HepG2 (cell line): ENCODE measurements around the gene HOXD12. TPM values are rescaled to one million over a fixed set of nuclear protein-coding genes. Genes with fewer than 3 reads are reported as not detected.

Experiments used
- ATAC-seq: fragments of 200-7000 bp; cut with Tn5 transposase; 3 replicates; pipeline ENCODE4 v1.9.1; 2020; ENCODE audit warnings: mild to moderate bottlenecking, moderate library complexity
- BruUV-seq: library from RNA; stranded (reverse); fragments of 400-500 nt; replicated peaks from 2 replicates; lab custom pipeline; 2021; lab: Mats Ljungman, UMichigan
- CTCF ChIA-PET: fragments of 300-600 bp; formaldehyde crosslinking; extraction: SDS; loops from one replicate; lab custom pipeline; 2021; ENCODE audit warnings: low total read pairs, inconsistent platforms, low intra/inter-chr PET ratio; lab: Yijun Ruan, JAX
- POLR2A ChIA-PET: fragments of 350-600 bp; sonication (Branson Sonifier 250); formaldehyde crosslinking; loops from one replicate; lab custom pipeline; 2020; ENCODE audit warnings: antibody characterized with exemption, inconsistent platforms; lab: Yijun Ruan, JAX
- DNase-seq: peaks from one replicate; pipeline ENCODE4 v3.0.0-alpha.2; 2015; ENCODE audit warnings: low spot score
- FAIRE-seq: peaks from 3 replicates; lab custom pipeline; 2011; peaks lifted over from hg19 to GRCh38; lab: Jason Lieb, UNC
- H2AFZ ChIP-seq: one replicate; pipeline ENCODE4 v1.6.1; 2011; ENCODE audit warnings: low read length, inconsistent platforms
- H3K27ac ChIP-seq: fragments of 300-600 bp; 3 replicates; pipeline ENCODE4 v1.8.0; 2011; ENCODE audit warnings: mixed run types, mild to moderate bottlenecking, mixed read lengths, low read length, inconsistent platforms; ENCODE audit not compliant: insufficient read depth; ENCODE audit errors: extremely low read length
- H3K27me3 ChIP-seq, 2 experiments: fragments of 200-600 bp in 1 of 2; 2 replicates in 1 of 2; 3 replicates in 1 of 2; pipeline versions ENCODE4 v1.6.0 to v1.8.0; 2011; ENCODE audit warnings: low read length in 2 of 2, mild to moderate bottlenecking in 2 of 2, moderate library complexity in 2 of 2, inconsistent platforms in 1 of 2; ENCODE audit not compliant: insufficient read depth in 2 of 2, control insufficient read depth in 1 of 2
- H3K36me3 ChIP-seq, 2 experiments: fragments of 200-600 bp in 1 of 2; replicated peaks in 1 of 2; 2 replicates in 1 of 2; 3 replicates in 1 of 2; pipeline versions ENCODE4 v1.5.1 to v1.8.0; 2011; ENCODE audit warnings: low read length in 2 of 2, inconsistent platforms in 1 of 2; ENCODE audit not compliant: insufficient read depth in 2 of 2, control insufficient read depth in 1 of 2
- H3K4me1 ChIP-seq: 2 replicates; pipeline ENCODE4 v1.5.1; 2012; ENCODE audit warnings: low read length, inconsistent platforms; ENCODE audit not compliant: insufficient read depth
- H3K4me2 ChIP-seq: 2 replicates; pipeline ENCODE4 v1.6.0; 2011; ENCODE audit warnings: low read depth, low read length, inconsistent platforms
- H3K4me3 ChIP-seq, 3 experiments: fragments of 200-600 bp in 1 of 3; sonication (generic), shearing (Covaris generic) in 1 of 3; replicated peaks in 1 of 3; 2 replicates each; pipeline ENCODE4 v1.5.1; 2011 to 2016; ENCODE audit warnings: low read length in 3 of 3, inconsistent platforms in 2 of 3, low read depth in 2 of 3, mild to moderate bottlenecking in 2 of 3, control low read depth in 1 of 3, mixed read lengths in 1 of 3; ENCODE audit not compliant: insufficient read depth in 1 of 3
- H3K79me2 ChIP-seq: one replicate; pipeline ENCODE4 v1.6.1; 2011; ENCODE audit warnings: low read length, inconsistent platforms; ENCODE audit not compliant: insufficient read depth
- H3K9ac ChIP-seq: 2 replicates; pipeline ENCODE4 v1.6.0; 2011; ENCODE audit warnings: mild to moderate bottlenecking, low read depth, low read length, inconsistent platforms; ENCODE audit not compliant: insufficient read depth
- H3K9me3 ChIP-seq: 2 replicates; pipeline ENCODE4 v1.5.1; 2012; ENCODE audit warnings: mild to moderate bottlenecking, low read length
- H4K20me1 ChIP-seq: 2 replicates; pipeline ENCODE4 v1.6.0; 2011; ENCODE audit warnings: inconsistent platforms, mild to moderate bottlenecking, low read length, moderate library complexity; ENCODE audit not compliant: insufficient read depth
- CBX2 ChIP-seq, 2 experiments: fragments of 200-600 bp in 1 of 2; sonication (generic); formaldehyde crosslinking in 1 of 2; IDR thresholded peaks; 2 replicates each; pipeline versions ENCODE4 v1.7.0 to v1.8.1; 2018 to 2022; ENCODE audit warnings: low read depth in 2 of 2, low read length in 1 of 2, mild to moderate bottlenecking in 1 of 2, missing genetic modification reagents in 1 of 2
- EZH2 ChIP-seq: conservative IDR thresholded peaks from 2 replicates; pipeline ENCODE4 v1.6.1; 2012; ENCODE audit warnings: mild to moderate bottlenecking, low read depth, low read length, moderate library complexity
- HHEX ChIP-seq: IDR thresholded peaks from 2 replicates; pipeline ENCODE4 v1.6.1; 2016; ENCODE audit warnings: control low read depth
- IRF9 ChIP-seq: sonication (generic); formaldehyde crosslinking; IDR thresholded peaks from 2 replicates; pipeline ENCODE4 v1.8.0; 2022; ENCODE audit warnings: missing genetic modification reagents, mild to moderate bottlenecking, borderline replicate concordance
- KAT8 ChIP-seq: IDR thresholded peaks from 2 replicates; pipeline ENCODE4 v1.6.1; 2016; ENCODE audit warnings: missing genetic modification reagents, missing compliant biosample characterization
- MXI1 ChIP-seq: IDR thresholded peaks from 3 replicates; pipeline ENCODE4 v1.6.1; 2012; ENCODE audit warnings: low read depth, low read length, inconsistent platforms, borderline replicate concordance
- NR2F6 ChIP-seq, 2 experiments: IDR thresholded peaks; 2 replicates each; pipeline ENCODE4 v1.6.1; 2016; ENCODE audit warnings: antibody characterized with exemption in 1 of 2, mild to moderate bottlenecking in 1 of 2
- STAG1 ChIP-seq: sonication (generic); formaldehyde crosslinking; IDR thresholded peaks from 2 replicates; pipeline ENCODE4 v1.4.0; 2020; ENCODE audit warnings: missing genetic modification reagents
- ZFY ChIP-seq: sonication (generic); formaldehyde crosslinking; IDR thresholded peaks from 2 replicates; pipeline ENCODE4 v1.4.0; 2020; ENCODE audit warnings: missing genetic modification reagents
- ZNF260 ChIP-seq: sonication (generic); formaldehyde crosslinking; IDR thresholded peaks from 2 replicates; pipeline ENCODE4 v1.4.0; 2020; ENCODE audit warnings: missing genetic modification reagents, low read depth, mild to moderate bottlenecking, borderline replicate concordance
- ZNF749 ChIP-seq: sonication (generic); formaldehyde crosslinking; IDR thresholded peaks from 2 replicates; pipeline ENCODE4 v1.8.0; 2022; ENCODE audit warnings: mild to moderate bottlenecking, missing genetic modification reagents, moderate library complexity, borderline replicate concordance
- WGBS: methylation state at CpG from one replicate; pipeline ENCODE4 v1.1.6; 2017; ENCODE audit warnings: low lambda C conversion rate; 5-methylcytosine and 5-hydroxymethylcytosine counted together
- in situ Hi-C: cut with HindIII; loops from 2 replicates; pipeline ENCODE4 v1.10.0; 2017; ENCODE audit warnings: low pct_unique_long_range_greater_than_20kb; ENCODE audit not compliant: extremely low pct_ligation_motif_present
- intact Hi-C: fragments of 100-400 bp; cut with micrococcal nuclease; formaldehyde crosslinking; loops from one replicate; pipeline ENCODE4 v1.10.0; 2022; ENCODE audit not compliant: unreplicated experiment
- polyA plus RNA-seq, 8 experiments: library from polyadenylated mRNA; depleted of rRNA in 3 of 8; stranded (reverse) in 7 of 8; unstranded in 1 of 8; fragments of >200 nt; fragmentation: Illumina TruSeq in 4 of 8; extraction: Trizol in 4 of 8; gene quantifications; 2 replicates each; pipeline versions ENCODE4 v1.2.1 to v1.2.3, GENCODE V29; 2011 to 2016; ENCODE audit warnings: low read depth in 4 of 8, missing spikeins in 1 of 8, mixed read lengths in 1 of 8; ENCODE audit not compliant: insufficient read depth in 1 of 8
- total RNA-seq, 5 experiments: library from RNA; depleted of rRNA; stranded (reverse); fragments of >200 nt; fragmentation: Illumina TruSeq; extraction: Trizol; gene quantifications; 2 replicates each; pipeline ENCODE4 v1.2.3, GENCODE V29; 2016; ENCODE audit warnings: low read depth in 1 of 5
- TF ChIP-seq, protein P1 (sequence below): sonication (generic); formaldehyde crosslinking; IDR thresholded peaks from 2 replicates; pipeline ENCODE4 v1.4.0; 2020; ENCODE audit warnings: missing genetic modification reagents, borderline replicate concordance
- TF ChIP-seq, protein P2 (sequence below): IDR thresholded peaks from 2 replicates; pipeline ENCODE4 v1.6.1; 2016; ENCODE audit warnings: mild to moderate bottlenecking
- TF ChIP-seq, protein P3 (sequence below): sonication (generic); formaldehyde crosslinking; IDR thresholded peaks from 2 replicates; pipeline ENCODE4 v1.5.0; 2020; ENCODE audit warnings: mild to moderate bottlenecking, missing genetic modification reagents, moderate library complexity

HOXD12 gene
- total and polyA plus RNA-seq, 2 of the 13 experiments (the other 11 are each of a cell fraction or from before 2014, with no cell fraction given) = not detected

DNA sequence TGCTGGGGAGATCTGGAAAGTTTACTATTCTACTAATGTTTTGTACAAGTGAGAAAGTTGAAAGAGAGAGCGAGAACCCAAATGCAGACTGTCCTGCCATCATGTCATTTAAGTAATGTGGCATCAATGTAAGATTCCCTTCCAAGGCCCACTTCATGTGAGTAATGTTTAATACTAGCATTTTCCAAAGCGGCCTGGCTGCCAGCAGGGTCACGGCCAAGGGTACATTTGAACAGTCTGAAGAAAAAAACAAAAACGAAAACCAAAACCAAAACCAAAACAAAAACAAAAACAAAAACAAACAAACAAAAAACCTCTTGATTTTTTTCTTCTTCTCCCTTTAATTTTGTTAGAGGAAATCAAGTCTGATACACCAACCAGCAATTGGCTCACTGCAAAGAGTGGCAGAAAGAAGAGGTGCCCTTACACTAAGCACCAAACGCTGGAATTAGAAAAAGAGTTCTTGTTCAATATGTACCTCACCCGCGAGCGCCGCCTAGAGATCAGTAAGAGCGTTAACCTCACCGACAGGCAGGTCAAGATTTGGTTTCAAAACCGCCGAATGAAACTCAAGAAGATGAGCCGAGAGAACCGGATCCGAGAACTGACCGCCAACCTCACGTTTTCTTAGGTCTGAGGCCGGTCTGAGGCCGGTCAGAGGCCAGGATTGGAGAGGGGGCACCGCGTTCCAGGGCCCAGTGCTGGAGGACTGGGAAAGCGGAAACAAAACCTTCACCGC is 19.2 kb downstream of the HOXD12 start:
- peak; percentile 54 for DNase-seq
- Histone ChIP-seq H3K27me3 (peaks cover 21 to 98% of the 10 kb centered on the region in 2 experiments), H3K4me3 (no peak overlapping the region; a peak in 1 of 6 replicates)

More for the DNA sequence above, 19.2 kb downstream of the HOXD12 start:
- Histone ChIP-seq H3K9me3 (no peaks in the 10 kb centered on the region), H3K27ac (no peak overlapping the region), H3K9ac (no peak overlapping the region), H2AFZ (no peak overlapping the region), H3K36me3 (no peaks in the 10 kb centered on the region), H3K4me2 (peak overlapping the region; percentile 44; the same call in 1 of the 2 replicates), H3K79me2 (no peaks in the 10 kb centered on the region), H3K4me1 (peaks cover 13% of the 10 kb centered on the region), H4K20me1 (no peaks in the 10 kb centered on the region)
- in situ Hi-C loops = no loop called here
- intact Hi-C loops = no loop called here
- TF ChIP-seq, protein P1, sequence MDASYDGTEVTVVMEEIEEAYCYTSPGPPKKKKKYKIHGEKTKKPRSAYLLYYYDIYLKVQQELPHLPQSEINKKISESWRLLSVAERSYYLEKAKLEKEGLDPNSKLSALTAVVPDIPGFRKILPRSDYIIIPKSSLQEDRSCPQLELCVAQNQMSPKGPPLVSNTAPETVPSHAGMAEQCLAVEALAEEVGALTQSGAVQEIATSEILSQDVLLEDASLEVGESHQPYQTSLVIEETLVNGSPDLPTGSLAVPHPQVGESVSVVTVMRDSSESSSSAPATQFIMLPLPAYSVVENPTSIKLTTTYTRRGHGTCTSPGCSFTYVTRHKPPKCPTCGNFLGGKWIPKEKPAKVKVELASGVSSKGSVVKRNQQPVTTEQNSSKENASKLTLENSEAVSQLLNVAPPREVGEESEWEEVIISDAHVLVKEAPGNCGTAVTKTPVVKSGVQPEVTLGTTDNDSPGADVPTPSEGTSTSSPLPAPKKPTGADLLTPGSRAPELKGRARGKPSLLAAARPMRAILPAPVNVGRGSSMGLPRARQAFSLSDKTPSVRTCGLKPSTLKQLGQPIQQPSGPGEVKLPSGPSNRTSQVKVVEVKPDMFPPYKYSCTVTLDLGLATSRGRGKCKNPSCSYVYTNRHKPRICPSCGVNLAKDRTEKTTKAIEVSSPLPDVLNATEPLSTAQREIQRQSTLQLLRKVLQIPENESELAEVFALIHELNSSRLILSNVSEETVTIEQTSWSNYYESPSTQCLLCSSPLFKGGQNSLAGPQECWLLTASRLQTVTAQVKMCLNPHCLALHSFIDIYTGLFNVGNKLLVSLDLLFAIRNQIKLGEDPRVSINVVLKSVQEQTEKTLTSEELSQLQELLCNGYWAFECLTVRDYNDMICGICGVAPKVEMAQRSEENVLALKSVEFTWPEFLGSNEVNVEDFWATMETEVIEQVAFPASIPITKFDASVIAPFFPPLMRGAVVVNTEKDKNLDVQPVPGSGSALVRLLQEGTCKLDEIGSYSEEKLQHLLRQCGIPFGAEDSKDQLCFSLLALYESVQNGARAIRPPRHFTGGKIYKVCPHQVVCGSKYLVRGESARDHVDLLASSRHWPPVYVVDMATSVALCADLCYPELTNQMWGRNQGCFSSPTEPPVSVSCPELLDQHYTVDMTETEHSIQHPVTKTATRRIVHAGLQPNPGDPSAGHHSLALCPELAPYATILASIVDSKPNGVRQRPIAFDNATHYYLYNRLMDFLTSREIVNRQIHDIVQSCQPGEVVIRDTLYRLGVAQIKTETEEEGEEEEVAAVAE (CRISPR knock-in tag) = no peak
- TF ChIP-seq, protein P2, sequence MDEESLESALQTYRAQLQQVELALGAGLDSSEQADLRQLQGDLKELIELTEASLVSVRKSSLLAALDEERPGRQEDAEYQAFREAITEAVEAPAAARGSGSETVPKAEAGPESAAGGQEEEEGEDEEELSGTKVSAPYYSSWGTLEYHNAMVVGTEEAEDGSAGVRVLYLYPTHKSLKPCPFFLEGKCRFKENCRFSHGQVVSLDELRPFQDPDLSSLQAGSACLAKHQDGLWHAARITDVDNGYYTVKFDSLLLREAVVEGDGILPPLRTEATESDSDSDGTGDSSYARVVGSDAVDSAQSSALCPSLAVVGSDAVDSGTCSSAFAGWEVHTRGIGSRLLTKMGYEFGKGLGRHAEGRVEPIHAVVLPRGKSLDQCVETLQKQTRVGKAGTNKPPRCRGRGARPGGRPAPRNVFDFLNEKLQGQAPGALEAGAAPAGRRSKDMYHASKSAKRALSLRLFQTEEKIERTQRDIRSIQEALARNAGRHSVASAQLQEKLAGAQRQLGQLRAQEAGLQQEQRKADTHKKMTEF (CRISPR knock-in tag) = no peak
- TF ChIP-seq, protein P3, sequence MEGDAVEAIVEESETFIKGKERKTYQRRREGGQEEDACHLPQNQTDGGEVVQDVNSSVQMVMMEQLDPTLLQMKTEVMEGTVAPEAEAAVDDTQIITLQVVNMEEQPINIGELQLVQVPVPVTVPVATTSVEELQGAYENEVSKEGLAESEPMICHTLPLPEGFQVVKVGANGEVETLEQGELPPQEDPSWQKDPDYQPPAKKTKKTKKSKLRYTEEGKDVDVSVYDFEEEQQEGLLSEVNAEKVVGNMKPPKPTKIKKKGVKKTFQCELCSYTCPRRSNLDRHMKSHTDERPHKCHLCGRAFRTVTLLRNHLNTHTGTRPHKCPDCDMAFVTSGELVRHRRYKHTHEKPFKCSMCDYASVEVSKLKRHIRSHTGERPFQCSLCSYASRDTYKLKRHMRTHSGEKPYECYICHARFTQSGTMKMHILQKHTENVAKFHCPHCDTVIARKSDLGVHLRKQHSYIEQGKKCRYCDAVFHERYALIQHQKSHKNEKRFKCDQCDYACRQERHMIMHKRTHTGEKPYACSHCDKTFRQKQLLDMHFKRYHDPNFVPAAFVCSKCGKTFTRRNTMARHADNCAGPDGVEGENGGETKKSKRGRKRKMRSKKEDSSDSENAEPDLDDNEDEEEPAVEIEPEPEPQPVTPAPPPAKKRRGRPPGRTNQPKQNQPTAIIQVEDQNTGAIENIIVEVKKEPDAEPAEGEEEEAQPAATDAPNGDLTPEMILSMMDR (CRISPR knock-in tag) = peak; percentile 53
- TF ChIP-seq MXI1 = no peak
- no peak for TF ChIP-seq NR2F6 (IDR thresholded peaks at IDR 0.05)
- TF ChIP-seq NR2F6 (CRISPR knock-in tag; IDR thresholded peaks at IDR 0.05) = no peak
- TF ChIP-seq ZFY = no peak
- no peak for TF ChIP-seq ZNF749 (CRISPR knock-in tag)
- peak; percentile 28; the same call in 1 of the 2 replicates for TF ChIP-seq STAG1 (CRISPR knock-in tag)
- TF ChIP-seq IRF9 (CRISPR knock-in tag) = no peak
- no peak for TF ChIP-seq HHEX
- 0 out of 2 replicates have a peak, but pooled peaks have one; percentile 35 for TF ChIP-seq EZH2
- no peak for TF ChIP-seq ZNF260
- peak; percentile 50; the same call in 1 of the 2 replicates for TF ChIP-seq CBX2 (IDR thresholded peaks at IDR 0.05; ENCODE audit: low read depth, low read length)
- TF ChIP-seq CBX2 (CRISPR knock-in tag; IDR thresholded peaks at IDR 0.05; ENCODE audit: low read depth) = no peak
- TF ChIP-seq KAT8 (CRISPR knock-in tag) = no peak
- POLR2A ChIA-PET = no interaction called here
- BruUV-seq = no TSS peak
- peak; percentile 37 for FAIRE-seq
- CTCF ChIA-PET = no interaction called here
- WGBS = 21% methylated on average over 24 of the region's 24 CpGs
- ATAC-seq = no peak
